ENCODE measurements around the gene RANGRF.

RANGRF gene

DNA sequence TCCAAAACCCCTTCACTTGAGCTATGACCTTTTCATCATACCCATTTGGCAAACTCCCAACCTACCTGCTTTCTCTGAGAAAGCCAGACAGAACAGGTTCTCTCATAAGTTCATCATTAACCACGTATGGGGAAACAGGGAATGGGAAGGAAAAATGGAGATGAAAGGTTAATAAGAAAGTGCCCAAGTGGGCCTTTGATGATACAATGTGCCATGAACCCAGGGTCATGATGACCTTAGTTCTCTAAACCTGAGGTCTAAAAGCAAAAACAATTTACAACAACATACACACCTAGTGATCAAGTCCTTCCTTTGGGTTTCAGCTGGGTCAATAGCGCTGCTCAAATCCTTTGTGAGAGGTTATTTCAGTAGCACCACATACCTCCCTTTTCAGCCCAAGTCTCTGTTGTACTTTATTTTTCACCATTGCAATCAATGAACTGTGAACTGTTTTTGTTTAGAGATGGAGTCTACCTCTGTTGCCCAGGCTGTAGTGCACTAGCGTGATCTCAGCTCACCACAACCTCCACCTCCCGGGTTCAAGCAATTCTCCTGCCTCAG lies 14.5 kb upstream of the RANGRF start:
- no peak overlapping the region for H3K4me3 ChIP-seq (ENCODE audit: low read depth, low read length)

DNA sequence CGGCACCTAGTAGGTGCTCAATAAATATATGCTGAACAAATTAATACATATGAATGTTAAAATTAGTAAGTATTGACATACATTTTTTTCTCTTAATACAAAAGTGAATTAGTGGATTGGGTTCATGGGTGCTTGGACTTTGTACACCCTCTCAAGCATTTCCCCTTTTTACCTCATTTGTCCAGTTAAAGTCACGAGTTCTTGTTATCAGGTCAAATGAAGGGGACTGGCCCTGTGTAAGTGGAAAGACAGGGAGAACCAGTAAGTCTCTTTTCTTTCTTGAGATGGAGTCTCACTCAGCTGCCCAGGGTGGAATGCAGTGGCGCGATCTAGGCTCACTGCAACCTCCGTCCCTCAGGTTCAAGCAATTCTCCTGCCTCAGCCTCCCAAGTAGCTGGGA lies 13.7 kb upstream of the RANGRF start:
- H3K4me3 ChIP-seq (ENCODE audit: low read depth, low read length): no peak overlapping the region

GRCh38 chr17:8275421-8276290 lies 12.8 kb upstream of the RANGRF start:
- no peak overlapping the region for H3K4me3 ChIP-seq (ENCODE audit: low read depth, low read length)

DNA sequence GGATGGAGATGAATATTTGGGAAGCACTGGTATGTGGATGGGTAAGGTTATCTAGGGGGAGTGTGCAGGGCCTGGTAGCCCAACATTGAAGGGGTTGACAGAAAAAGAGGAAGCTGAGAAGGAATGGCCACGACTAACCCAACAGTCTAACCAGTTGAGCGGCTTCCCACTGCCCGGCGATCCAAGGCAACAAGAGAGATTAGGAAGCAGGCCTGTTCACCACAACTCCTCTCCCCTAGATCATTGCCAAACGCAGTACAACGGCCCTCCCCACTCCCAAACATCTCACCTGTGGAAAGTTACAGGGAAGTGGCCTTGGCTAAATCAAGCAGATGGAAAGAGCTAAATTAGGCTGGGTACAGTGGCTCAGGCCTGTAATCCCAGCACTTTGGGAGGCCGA lies 11.2 kb upstream of the RANGRF start:
- H3K4me3 ChIP-seq (ENCODE audit: low read depth, low read length): no peak overlapping the region

- H3K4me3 ChIP-seq (ENCODE audit: low read depth, low read length): no peak overlapping the region
Observed at GRCh38 chr17:8282345-8282744, 6.1 kb upstream of the RANGRF start.

DNA sequence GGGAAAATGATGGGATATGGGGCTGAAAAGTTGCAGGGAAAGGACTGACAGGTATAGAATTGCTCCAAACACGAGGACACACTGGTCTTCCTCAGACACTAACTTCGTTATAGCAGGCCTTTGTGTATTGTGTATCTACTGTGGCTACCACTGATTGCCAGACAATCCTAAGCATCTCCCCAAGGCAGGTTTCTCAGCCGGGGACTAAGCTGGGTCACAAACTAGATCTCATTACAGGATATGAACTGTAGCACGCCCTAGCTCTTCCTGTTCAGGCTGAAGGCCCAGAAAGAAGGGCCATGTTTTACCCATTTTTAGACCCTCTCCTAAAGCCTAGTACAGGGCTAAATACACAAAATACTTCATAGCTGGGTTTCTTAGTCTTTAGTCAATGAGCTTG lies 5.1 kb upstream of the RANGRF start:
- H3K4me3 ChIP-seq (ENCODE audit: low read depth, low read length): no peak overlapping the region

- no peak overlapping the region for H3K4me3 ChIP-seq (ENCODE audit: low read depth, low read length)
Observed at GRCh38 chr17:8284126-8284525, 4.3 kb upstream of the RANGRF start.

GRCh38 chr17:8285270-8286181 lies 2.9 kb upstream of the RANGRF start:
- H3K4me3 ChIP-seq (ENCODE audit: low read depth, low read length): no peak overlapping the region

GRCh38 chr17:8287651-8288335 lies 677 bp upstream of the RANGRF start:
- peak overlapping the region; percentile 88 for H3K4me3 ChIP-seq (ENCODE audit: low read depth, low read length)

DNA sequence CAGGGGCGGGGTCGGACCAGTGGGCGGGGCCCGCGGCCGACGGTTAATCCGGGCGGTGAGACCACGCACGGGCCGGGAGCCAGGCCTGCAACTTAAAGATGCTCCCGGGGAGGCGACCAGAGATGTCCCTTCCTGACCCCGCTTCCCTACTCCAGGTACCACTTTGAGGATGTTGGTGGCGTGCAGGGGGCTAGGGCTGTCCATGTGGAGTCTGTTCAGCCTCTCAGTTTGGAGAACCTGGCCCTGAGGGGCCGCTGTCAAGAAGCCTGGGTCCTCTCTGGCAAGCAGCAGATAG lies 580 bp downstream of the RANGRF start:
- peak overlapping the region; percentile 88 for H3K4me3 ChIP-seq (ENCODE audit: low read depth, low read length)

DNA sequence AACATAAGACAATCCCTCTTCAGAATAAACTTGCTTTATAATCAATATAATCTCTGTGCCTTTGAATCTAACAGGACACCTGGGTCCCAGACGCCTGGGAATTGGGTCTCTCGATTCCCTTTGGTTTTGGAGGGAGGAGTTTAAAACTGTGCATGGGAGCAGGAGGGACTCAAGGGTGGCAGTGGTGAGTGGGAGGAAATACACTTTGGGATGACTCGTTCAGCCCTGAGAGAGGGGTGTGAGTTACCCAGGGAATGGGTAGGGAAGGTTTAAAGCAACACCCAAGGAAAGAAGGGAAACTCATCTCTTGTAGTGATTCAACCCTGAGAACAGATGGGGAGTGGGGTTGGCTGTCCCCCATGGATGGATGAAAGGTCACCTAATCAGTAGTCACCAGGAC lies 1.6 kb downstream of the RANGRF start:
- H3K4me3 ChIP-seq (ENCODE audit: low read depth, low read length): no peak overlapping the region

GRCh38 chr17:8292639-8293395 lies 4.3 kb downstream of the RANGRF start:
- H3K4me3 ChIP-seq (ENCODE audit: low read depth, low read length): no peak overlapping the region

- H3K4me3 ChIP-seq (ENCODE audit: low read depth, low read length): no peak overlapping the region
Observed at GRCh38 chr17:8294361-8294760, 5.9 kb downstream of the RANGRF start.

DNA sequence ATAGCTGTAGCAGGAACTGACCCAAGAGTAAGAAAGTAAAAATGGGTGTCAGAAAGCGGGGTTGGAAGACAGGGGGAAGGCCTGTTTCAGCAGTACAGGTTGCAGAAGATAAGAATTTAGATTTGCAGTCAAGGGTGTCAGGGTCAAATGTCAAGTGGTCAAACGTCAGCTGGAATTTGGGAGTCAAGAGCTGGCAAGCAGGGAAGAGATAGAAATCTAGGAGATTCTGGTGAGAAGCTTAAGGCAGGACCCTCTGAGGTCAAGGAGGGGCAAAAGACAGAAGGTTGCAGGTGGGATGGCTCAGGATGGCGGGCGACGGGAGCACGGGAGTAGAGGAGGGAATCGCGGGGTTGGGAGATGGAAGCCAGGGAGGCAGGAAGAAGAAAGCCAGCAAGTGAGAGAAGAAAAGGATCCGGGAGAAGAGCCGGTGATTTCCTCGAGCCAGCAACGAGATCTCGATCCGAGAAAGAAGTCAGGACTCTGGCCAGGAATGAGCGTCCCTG lies 6.4 kb downstream of the RANGRF start:
- H3K4me3 ChIP-seq (ENCODE audit: low read depth, low read length): peak overlapping the region; percentile 69

DNA sequence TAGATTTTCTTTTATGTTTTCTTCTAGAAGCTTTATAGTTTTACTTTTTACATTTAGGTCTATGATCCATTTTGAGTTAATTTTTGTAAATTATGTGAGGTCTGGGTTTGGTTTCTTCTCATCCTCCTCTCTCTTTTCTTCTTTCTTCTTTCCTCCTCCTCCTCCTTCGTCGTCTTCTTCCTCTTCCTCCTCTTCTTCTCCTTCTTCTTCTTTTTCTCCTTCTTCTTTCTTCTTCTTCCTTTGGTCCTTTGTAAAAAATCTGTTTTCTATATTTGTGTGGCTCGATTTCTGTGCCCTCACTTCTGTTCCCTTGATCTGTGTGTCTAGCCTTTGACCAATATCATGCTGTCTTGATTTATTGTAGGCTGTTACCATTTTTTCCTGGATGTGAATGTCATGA lies 11.8 kb downstream of the RANGRF start:
- H3K4me3 ChIP-seq (ENCODE audit: low read depth, low read length): no peak overlapping the region

DNA sequence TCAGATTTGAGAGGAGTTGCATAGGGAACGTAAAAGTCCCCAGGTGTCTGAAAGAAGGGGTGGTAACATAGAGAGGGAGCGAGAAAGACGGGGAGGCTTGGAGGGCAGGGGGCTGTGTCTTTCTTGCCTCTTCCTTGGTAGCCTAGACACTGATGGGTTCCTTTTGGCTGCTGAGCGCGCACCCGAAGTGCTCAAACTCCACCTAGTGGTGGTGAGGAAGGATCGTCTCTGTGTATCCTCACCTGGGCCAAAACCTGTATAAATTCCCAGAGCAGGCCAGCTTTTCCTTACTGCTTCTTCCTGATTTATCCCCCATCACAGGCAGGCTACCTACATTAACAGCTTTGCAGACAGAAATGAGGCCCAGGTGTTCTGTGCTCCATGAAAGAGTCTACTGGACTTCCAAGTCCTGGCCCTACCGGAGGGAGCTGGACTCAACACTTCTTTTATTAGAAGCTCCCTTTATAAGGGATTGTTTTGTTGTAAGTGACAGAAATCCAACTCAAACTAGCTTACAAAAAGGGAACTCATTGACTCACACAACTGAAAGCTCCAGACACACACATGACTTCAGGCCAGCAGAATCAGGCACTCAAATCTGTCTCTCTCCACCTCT lies 12.3 kb downstream of the RANGRF start:
- H3K4me3 ChIP-seq (ENCODE audit: low read depth, low read length): no peak overlapping the region

GRCh38 chr17:8310601-8311123 lies 22.2 kb downstream of the RANGRF start:
- no peak overlapping the region for H3K4me3 ChIP-seq (ENCODE audit: low read depth, low read length)

GRCh38 chr17:8311131-8311790 lies 22.8 kb downstream of the RANGRF start:
- H3K4me3 ChIP-seq (ENCODE audit: low read depth, low read length): no peak overlapping the region

- no peak overlapping the region for H3K4me3 ChIP-seq (ENCODE audit: low read depth, low read length)
Observed at GRCh38 chr17:8312251-8312650, 23.8 kb downstream of the RANGRF start.

Data from iPS-11a (cell line).